Stimulated activated CD4-positive, alpha-beta T cell treated with anti-CD3 and anti-CD28 coated beads, Interleukin-12 subunit alpha, Interleukin-12 subunit beta, amount 100 ng/mL, for 48 hours (primary cell): Measurements from ENCODE around the gene ACSL1.
"Not testable (repeated sequence)": the region's sequence is repeated elsewhere in the genome, so short reads cannot be mapped to it uniquely, and the experiment has no call there.

ENCODE experiments used
- DNase-seq, 3 donors: peaks; one replicate each; pipeline ENCODE4 v3.0.0-alpha.2; 2020; ENCODE audit warnings: low read depth in 2 of 3, low spot score in 1 of 3

The ACSL1 gene

DNA sequence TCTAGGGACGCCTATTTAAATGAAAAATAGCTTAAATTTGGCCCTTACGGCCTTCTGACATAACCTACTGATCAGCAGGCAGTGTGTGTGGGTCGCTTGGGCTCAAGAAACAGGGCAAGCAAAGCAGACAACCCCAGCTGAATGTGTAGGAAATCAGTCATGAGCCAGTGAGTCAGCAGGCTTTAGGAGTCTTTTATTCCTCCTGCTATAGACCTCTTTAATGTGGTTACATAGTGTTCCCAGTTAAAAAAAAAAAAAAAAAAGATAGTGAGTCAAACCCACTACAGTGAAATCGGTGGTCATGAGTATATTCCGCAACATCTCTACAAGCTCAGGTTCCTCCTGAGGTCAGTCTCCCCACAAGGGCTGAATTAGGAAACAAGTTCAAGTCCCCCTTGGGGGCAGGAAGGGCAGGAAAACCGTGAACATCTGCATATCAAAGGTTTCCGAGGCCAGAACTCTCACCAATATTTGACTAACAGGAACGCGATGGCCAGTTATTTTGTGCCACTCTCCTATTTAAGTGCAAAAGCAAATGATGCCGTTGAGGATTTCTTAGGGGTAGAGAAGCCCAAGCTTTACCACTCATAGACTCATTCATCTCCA lies 32.7 kb downstream of the ACSL1 start:
- DNase-seq: peak; percentile 25 to 49 (median 40)

- DNase-seq: no peak
Measured at GRCh38 chr4:184792334-184792733, 33.4 kb downstream of the ACSL1 start.

DNA sequence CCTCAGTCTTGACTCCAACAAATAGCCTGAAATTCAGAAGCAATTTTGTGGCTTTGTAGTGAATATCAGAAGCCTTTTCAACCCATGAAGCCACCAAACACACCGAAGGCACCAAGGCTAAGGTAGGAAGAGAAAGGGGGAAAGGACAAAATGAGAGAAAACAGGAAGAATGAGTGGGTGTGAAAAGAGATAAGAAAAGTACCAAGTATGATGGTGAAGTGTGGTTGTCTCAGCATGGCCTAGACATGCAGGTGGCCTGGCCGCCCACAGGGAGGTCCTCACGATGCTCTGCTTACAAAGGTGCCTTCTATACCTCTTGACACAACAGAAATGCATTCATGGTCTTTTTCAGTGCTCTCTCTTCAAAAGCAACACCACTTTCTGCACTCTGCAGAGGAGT lies 34.9 kb downstream of the ACSL1 start:
- no peak for DNase-seq

GRCh38 chr4:184787766-184788503 lies 37.8 kb downstream of the ACSL1 start:
- DNase-seq: no peak

- no peak for DNase-seq
Measured at GRCh38 chr4:184785813-184786212, 40.0 kb downstream of the ACSL1 start.

GRCh38 chr4:184784628-184785257 lies 41.0 kb downstream of the ACSL1 start:
- DNase-seq: no peak

- no peak for DNase-seq
Measured at GRCh38 chr4:184782731-184783373, 42.9 kb downstream of the ACSL1 start.

DNA sequence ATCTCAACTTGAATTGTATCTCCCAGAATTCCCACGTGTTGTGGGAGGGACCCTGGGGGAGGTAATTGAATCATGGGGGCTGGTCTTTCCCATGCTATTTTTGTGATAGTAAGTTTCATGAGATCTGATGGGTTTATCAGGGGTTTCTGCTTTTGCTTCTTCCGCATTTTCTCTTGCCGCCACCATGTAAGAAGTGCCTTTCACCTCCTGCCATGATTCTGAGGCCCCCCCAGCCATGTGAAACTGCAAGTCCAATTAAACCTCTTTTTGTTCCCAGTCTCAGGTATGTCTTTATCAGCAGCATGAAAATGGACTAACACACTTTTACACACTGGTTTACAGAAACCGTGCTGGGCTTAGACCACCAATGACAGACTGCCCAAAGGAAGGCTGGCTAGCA lies 46.6 kb downstream of the ACSL1 start:
- DNase-seq: not testable (repeated sequence)

DNA sequence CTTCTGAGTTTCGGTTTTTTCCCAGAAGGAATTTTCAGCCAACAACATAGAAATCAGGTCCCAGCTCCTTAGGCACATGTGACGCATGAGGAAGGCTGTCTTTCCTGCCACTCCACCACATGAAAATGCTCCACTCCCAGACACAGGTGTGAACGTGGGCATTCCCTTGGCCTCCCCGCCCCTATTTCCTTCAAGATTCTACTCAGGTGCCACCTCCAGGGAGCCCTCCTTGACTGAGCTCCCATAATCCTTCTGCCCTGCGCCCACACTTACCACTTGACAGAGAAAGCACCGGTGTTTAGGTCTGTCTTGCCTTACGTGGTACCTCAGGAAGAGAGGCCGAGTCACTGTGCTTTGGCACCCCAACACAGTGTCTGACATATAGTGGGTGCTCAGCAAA lies 47.4 kb downstream of the ACSL1 start:
- DNase-seq: no peak

DNA sequence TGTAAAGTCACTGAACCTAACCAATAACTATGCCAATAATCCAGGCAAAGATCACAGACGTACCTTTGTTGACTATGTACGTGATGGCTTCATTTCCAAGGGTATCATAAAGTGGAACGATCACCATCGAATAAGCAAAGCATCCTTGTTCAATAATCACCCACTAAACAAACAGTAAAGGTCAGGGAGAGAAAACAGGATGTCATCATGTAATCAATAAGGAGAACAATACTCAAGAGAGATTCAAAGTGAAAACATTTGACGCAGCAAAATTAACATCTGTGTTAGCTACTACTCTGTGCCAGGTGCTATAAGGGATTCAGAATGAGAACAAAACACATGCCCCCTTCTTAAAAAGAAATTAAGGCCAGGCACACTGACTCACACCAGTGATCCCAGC lies 48.9 kb downstream of the ACSL1 start:
- DNase-seq: no peak

DNA sequence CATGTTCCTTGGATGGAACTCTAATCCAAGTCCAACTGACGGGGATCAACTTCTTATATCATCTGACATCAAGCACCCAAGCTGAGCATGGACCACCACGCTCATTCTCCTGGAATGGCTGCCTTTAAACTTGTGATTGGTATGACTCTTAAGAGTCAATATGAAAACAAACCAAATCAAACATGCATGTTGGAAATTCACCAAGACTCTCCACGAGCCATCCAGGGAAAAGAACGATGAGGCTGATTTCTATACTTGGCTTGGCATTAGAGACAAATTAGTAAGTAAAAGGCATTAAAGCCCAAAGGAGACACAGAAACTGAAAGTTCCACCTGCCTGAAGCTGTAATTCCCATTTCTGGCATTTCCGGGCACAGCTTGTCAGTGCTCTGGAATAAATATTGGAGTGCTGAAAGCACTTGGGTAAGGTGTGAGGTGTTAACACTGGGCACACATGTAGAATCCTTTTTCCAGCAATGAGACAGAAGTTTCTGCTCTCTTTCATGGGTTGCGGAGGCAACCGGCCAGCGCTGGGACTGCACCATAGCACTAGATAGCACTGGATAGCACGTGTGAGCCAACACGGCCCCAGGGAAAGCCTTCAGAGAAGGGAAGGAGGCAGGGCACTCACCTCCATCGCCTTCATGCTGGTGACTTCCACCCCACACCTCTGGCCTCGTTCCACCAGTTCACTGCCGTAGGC lies 49.8 kb downstream of the ACSL1 start:
- no peak for DNase-seq

DNA sequence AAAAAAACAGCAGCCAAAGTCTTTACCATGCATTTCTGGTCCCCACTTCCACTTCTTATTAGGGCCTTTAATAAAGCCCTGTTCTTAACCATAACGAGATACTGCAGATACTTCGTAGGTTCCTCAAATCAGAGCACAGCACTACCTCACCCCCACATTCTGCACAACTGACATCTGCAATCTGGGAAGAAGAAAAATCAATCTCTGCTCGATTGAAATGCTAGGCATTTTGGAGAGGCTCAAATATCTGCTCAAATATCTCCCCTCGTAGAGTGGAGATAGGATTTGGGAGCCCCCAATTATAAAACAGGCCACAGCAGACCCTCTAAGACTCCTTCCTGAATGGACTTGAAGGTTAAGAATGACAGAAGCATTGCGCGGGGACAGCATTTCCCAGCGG lies 51.6 kb downstream of the ACSL1 start:
- no peak for DNase-seq

GRCh38 chr4:184771416-184771815 lies 54.4 kb downstream of the ACSL1 start:
- no peak for DNase-seq

- DNase-seq: no peak
Measured at GRCh38 chr4:184769141-184769765, 56.5 kb downstream of the ACSL1 start.

DNA sequence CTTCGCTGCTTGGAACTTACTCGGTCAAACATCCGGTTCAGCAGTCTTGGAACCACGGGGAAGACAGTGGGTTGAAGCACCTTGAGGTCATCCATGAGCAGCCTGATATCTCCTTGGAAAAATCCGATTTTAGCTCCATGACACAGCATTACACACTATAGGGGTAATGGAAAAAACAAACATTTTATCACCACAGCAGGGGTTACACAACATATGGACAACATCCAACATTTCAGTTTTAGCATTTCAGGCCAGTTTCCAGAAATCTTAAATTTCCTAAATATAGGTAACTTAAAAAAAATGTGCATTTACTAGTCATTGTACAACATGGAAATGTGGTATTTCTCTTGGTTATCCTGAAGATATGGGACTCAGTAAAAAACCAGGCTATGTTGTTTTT lies 57.5 kb downstream of the ACSL1 start:
- no peak for DNase-seq

GRCh38 chr4:184766446-184766845 lies 59.3 kb downstream of the ACSL1 start:
- no peak for DNase-seq

DNA sequence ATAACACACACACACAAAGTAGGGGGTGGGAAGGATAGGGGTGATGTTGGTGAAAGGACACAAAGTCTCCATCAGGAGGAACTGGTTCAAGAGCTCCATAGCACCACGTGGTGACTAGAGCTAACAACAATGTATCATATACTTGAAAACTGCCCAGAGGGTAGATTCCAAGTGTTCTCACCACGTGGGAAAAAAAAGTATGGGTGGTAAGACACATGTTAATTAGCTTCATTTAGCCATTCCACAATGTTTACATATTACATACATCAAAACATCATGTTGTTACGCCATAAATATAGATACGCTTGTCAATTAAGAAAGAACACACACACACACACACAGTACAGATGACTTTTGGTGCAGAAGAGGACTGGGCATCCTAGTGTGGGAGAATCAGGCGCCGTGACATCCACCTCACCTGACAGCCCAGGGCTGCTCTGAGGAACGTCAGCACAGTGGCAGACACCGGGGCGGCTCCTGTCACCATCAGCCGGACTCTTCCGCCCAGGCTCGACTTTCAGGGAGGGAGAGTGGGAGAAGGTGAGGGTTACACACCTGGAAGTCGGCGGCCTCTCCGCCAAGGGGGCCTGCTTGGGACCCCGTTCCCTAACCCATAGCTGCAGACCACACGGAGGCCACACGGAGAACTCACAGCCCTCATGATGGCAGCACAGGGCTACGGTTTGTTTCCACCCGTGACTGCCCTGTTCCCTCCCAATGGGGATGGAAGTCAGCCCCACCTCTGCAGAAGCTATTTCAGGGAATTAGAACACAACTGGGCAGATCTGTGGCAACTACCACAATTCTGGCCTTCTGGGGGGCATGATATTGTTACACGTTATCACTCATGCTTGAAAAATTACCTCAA lies 60.1 kb downstream of the ACSL1 start:
- DNase-seq: no peak

- no peak for DNase-seq
Measured at GRCh38 chr4:184764601-184765000, 61.2 kb downstream of the ACSL1 start.

- no peak for DNase-seq
Measured at GRCh38 chr4:184763150-184763780, 62.5 kb downstream of the ACSL1 start.

DNA sequence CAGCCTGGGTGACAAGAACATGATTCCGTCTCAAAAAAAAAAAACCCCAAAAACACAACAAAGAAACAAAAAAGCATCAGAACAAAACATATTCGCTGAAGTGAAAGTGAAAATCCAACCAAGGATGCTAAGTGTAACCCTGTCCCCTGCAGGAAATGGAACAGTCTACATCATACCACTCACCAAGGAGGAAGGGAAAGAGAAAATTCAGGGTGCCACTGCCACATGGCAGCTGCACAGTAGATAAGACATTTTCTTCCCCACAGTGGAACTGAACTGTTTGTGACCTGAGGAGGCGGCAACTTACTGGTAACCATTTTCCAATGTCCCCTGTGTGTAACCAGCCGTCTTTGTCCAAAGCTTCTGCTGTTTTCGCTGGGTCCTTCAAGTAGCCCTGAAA lies 63.7 kb downstream of the ACSL1 start:
- peak in 2 of 3 donors; percentile 8 to 31 for DNase-seq
